Esophagus (tissue), 2 donors: Measurements from ENCODE around the gene OR6B3. TPM values are rescaled to one million over a fixed set of nuclear protein-coding genes. Genes with fewer than 3 reads are reported as not detected.

Experiments used
- H3K27ac ChIP-seq, 2 donors: one replicate each; pipeline ENCODE4 v1.5.1; 2013; ENCODE audit warnings: low read depth in 2 of 2, mild to moderate bottlenecking in 2 of 2, inconsistent platforms in 1 of 2, low read length in 1 of 2, moderate library complexity in 1 of 2
- H3K27me3 ChIP-seq, 2 donors: one replicate each; pipeline ENCODE4 v1.6.1; 2013; ENCODE audit warnings: low read length in 2 of 2, control low read depth in 1 of 2, mild to moderate bottlenecking in 1 of 2; ENCODE audit not compliant: insufficient read depth in 2 of 2, control insufficient read depth in 1 of 2
- H3K36me3 ChIP-seq, 2 donors: one replicate each; pipeline ENCODE4 v1.6.1; 2013; ENCODE audit warnings: low read length in 1 of 2; ENCODE audit not compliant: control insufficient read depth in 2 of 2, insufficient read depth in 2 of 2
- H3K4me1 ChIP-seq, 2 donors: one replicate each; pipeline ENCODE4 v1.6.1; 2013; ENCODE audit warnings: low read length in 1 of 2; ENCODE audit not compliant: control insufficient read depth in 2 of 2, insufficient read depth in 2 of 2
- H3K4me3 ChIP-seq, 2 donors: one replicate each; pipeline ENCODE4 v1.5.1; 2013; ENCODE audit warnings: low read length in 2 of 2, mild to moderate bottlenecking in 2 of 2, low read depth in 1 of 2, moderate library complexity in 1 of 2
- H3K9me3 ChIP-seq, 2 donors: one replicate each; pipeline ENCODE4 v1.6.1; 2013; ENCODE audit warnings: mild to moderate bottlenecking in 2 of 2, low read depth in 1 of 2, low read length in 1 of 2, moderate library complexity in 1 of 2; ENCODE audit not compliant: control insufficient read depth in 2 of 2, insufficient read depth in 1 of 2
- WGBS, 2 donors: extraction: QIAGEN DNeasy Blood & Tissue Kit; methylation state at CpG; one replicate each; pipeline ENCODE4 v1.1.7; 2013; 5-methylcytosine and 5-hydroxymethylcytosine counted together
- polyA plus RNA-seq, 2 donors: library from polyadenylated mRNA; stranded (reverse); fragments of 200-250 nt; gene quantifications; one replicate each; pipeline ENCODE4 v1.2.3, GENCODE V29; 2013
- donor health status: healthy with polysubstance abuse.
- donor health status: Bipolar disorder and iron deficiency.

Gene OR6B3
- polyA plus RNA-seq, 2 donors = not detected

DNA sequence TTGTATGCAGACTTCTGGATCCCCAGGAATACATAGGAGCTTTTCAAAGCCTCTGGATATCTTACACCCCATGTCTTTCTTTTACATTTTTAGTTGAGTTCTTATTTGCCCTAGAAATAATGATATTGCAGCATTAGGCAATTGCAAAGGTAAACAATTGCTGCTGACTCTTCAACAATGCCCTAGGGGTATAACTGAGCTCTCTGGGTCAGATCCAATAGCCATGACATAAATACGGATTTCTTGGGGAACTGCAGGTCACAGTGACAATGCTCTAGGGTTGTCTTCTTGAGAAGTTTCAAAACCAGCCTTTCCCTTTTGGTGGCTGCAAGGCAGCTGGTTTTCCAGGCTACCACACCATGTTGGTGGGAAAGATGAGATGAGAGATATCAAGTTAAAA, 16.5 kb upstream of the OR6B3 start:
- Histone ChIP-seq H3K27ac (no peak overlapping the region), H3K4me1 (no peaks in the 10 kb centered on the region), H3K27me3 (no peaks in the 10 kb centered on the region), H3K9me3 (no peaks in the 10 kb centered on the region), H3K36me3 (no peaks in the 10 kb centered on the region), H3K4me3 (no peak overlapping the region)
- WGBS, 2 donors = 41 to 52% methylated on average over 1 of the region's 1 CpG

DNA sequence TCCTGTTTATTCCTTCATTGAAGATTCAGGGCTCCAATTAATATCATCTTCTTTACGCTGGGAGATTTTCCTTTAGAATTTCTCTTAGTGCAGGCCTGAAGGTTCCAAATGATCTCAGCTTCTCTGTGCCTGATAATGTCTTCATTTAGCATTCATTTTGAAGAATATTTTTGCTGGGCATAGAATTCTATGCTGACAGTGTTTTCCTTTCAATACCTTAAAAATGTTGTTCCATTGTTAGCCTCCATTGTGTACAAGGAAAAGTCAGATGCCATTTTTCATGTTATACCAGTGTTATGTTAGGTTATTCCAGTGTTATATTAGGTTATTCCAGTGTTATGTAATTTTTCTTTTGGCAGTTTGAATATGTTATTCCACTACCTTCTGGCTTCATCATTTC, 14.9 kb upstream of the OR6B3 start:
- no peaks in the 10 kb centered on the region for H3K36me3 ChIP-seq
- no peak overlapping the region for H3K27ac ChIP-seq
- no peaks in the 10 kb centered on the region for H3K4me1 ChIP-seq
- H3K27me3 ChIP-seq = no peaks in the 10 kb centered on the region
- no peak overlapping the region for H3K4me3 ChIP-seq
- 93 to 98% methylated on average over 1 of the region's 1 CpG for WGBS, 2 donors
- H3K9me3 ChIP-seq = no peaks in the 10 kb centered on the region

DNA sequence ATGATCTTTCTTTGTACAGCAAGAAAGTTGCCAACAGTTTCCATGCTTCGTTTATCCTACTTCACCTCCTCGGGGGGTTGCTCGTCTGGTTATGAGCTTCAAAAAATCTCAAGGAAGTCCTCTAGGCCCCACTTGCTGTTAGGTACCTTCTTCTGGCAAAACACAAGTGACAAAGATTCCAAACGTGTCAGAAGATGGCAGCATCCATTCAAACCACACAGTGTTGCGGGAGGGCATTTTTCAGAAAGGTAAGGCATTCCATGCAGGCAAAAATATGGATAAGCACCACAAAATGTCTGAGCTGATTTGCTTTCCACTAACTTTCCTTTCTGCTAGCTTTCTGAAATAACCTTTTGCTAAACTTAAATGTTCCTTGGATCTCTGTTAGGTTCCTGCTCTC, 13.2 kb upstream of the OR6B3 start:
- H3K27ac ChIP-seq = no peak overlapping the region
- H3K4me1 ChIP-seq = no peaks in the 10 kb centered on the region
- H3K9me3 ChIP-seq = no peaks in the 10 kb centered on the region
- H3K27me3 ChIP-seq = no peaks in the 10 kb centered on the region
- WGBS, 2 donors = 59 to 63% methylated on average over 5 of the region's 5 CpGs
- no peak overlapping the region for H3K4me3 ChIP-seq
- no peaks in the 10 kb centered on the region for H3K36me3 ChIP-seq

DNA sequence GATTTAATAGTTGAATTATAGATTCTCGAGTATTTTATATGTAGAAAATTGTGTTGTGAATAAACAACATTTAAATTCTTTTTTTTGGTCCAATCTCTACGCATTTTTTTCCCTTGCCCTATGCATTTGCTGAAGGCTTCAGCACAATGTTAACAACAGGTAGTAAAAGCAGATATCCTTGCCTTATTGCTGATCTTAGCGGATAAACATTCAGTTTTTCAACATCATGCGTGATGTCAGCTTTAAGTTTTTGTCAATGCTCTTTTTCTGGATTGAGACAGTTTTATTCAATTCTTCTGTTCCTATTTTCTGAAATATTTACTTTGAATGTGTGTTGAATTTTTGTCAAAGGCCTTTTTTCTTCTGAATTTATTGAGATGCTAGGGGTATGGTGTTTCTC, 11.6 kb upstream of the OR6B3 start:
- Histone ChIP-seq H3K27me3 (no peaks in the 10 kb centered on the region), H3K36me3 (no peaks in the 10 kb centered on the region), H3K4me1 (no peaks in the 10 kb centered on the region), H3K9me3 (no peaks in the 10 kb centered on the region), H3K27ac (no peak overlapping the region), H3K4me3 (no peak overlapping the region)
- WGBS, 2 donors = 87 to 93% methylated on average over 4 of the region's 4 CpGs

DNA sequence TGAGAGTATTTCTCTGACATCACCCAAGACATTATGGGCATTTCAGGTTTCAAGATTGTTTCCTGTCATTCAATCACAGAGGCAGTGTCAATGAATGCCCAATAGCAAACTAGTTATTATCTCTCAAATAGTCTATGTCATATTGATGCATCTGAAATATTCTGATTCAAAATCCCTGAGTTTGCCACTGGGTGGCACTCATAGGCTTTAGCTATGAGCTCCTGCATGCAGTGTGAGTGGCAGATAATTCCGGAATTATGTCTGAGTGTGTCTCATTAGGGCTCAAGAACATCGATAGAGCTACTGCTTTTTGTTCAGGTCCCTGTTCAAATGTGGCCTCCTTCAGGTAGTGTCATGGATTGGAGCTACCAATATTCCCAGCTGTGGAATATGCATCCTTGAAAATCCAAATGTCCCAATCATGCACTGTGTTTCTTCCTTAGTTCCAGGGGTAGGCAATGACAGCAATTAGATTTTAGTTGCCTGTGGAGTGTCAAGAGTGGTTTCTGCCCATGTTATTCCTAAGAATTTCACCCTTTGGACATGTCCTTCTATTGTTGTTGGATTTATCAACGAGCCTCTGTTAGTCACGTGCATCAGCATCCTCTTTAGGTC, 7.8 kb upstream of the OR6B3 start:
- no peaks in the 10 kb centered on the region for H3K9me3 ChIP-seq
- H3K36me3 ChIP-seq = no peaks in the 10 kb centered on the region
- H3K4me3 ChIP-seq = no peak overlapping the region
- H3K27ac ChIP-seq = no peak overlapping the region
- no peaks in the 10 kb centered on the region for H3K4me1 ChIP-seq
- WGBS, 2 donors = 38 to 43% methylated on average over 4 of the region's 4 CpGs
- H3K27me3 ChIP-seq = peaks cover 0 to 1% of the 10 kb centered on the region in 2 donors

DNA sequence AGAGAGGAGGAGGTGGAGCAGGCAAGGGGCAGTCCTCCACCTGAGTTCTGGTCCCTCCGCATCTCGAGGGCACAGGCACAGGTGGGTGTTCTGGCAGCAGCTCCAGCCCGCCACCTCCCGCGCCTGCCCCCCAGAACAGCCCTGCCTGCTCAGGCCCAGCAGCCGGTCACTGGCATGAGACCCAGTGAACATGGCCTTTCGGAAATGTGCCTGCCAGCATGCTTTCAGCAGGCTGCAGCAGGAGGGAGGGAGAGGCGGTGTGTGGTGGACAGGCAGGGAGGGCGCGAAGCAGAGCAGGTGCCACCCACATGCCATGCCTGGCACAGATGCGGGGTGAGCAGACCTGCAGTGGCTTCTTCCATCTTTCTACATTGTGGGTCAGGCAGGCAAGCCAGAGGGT, 3.4 kb upstream of the OR6B3 start:
- Histone ChIP-seq H3K4me3 (no peak overlapping the region), H3K36me3 (no peaks in the 10 kb centered on the region)
- WGBS, 2 donors = 62 to 74% methylated on average over 11 of the region's 11 CpGs

DNA sequence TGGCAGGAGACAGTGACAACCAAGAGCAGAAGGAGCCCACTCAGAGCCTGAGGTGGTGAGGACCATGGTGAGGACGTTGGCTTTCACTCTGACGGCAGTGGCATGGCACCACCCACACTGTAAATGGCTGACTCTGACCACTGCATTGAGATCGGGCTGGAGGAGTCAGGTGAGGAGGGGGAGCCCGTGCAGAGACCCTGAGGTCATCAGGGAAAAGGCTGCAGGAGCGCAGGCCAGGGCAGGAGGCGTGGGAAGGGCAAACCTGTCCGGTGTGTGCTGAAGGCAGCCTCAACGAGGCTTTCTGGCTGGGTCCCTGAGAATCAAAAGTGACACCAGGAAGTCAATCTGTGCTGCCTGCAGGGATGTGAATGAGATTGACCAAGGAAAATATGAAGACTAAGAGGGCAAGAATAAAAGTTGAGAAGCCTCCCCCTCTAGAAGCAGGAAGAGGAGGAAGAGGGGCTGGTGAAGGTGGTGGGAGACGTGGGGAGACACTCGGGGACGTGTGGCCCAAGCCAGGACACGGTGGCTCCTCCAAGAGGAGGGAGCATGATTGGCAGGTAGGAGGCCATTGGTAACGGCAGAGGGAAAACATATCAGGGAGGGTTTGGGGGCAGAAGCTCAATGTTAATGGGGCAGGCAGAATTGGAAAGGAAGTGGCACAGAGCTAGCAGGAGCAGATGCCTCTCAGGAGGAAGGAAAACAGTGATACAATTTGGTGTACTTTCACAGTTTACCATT, 2.0 kb upstream of the OR6B3 start:
- peaks cover 0 to 3% of the 10 kb centered on the region in 2 donors for H3K27me3 ChIP-seq
- no peaks in the 10 kb centered on the region for H3K9me3 ChIP-seq
- 30 to 51% methylated on average over 13 of the region's 13 CpGs for WGBS, 2 donors
- H3K4me3 ChIP-seq = no peak overlapping the region
- no peaks in the 10 kb centered on the region for H3K4me1 ChIP-seq
- no peak overlapping the region for H3K27ac ChIP-seq
- H3K36me3 ChIP-seq = no peaks in the 10 kb centered on the region

More for the DNA sequence above, 3.4 kb upstream of the OR6B3 start:
- Histone ChIP-seq H3K27me3 (peaks cover 0 to 3% of the 10 kb centered on the region in 2 donors), H3K4me1 (no peaks in the 10 kb centered on the region), H3K27ac (no peak overlapping the region), H3K9me3 (no peaks in the 10 kb centered on the region)

DNA sequence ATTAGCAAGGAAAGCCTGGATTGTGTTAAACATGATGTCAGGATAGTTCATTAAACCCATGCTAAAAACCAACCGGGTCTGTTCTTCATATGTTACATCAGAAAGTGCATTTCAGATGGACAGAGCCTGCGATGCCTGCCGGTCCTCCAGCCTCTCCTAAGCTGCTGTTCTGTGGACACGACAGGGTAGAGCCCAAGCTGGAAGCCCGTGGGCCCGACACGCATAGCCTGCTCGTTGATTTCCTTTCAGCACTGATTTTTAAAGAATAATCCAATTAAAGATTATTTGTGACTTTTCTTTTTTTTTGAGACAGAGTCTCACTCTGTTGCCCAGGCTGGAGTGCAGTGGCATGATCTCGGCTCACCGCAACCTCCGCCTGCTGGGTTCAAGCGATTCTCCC, 797 bp downstream of the OR6B3 start:
- Histone ChIP-seq H3K27ac (no peak overlapping the region), H3K9me3 (no peaks in the 10 kb centered on the region), H3K4me1 (no peaks in the 10 kb centered on the region), H3K36me3 (no peaks in the 10 kb centered on the region), H3K4me3 (no peak overlapping the region), H3K27me3 (peaks cover 0 to 5% of the 10 kb centered on the region in 2 donors)
- WGBS, 2 donors = 83 to 84% methylated on average over 12 of the region's 12 CpGs

DNA sequence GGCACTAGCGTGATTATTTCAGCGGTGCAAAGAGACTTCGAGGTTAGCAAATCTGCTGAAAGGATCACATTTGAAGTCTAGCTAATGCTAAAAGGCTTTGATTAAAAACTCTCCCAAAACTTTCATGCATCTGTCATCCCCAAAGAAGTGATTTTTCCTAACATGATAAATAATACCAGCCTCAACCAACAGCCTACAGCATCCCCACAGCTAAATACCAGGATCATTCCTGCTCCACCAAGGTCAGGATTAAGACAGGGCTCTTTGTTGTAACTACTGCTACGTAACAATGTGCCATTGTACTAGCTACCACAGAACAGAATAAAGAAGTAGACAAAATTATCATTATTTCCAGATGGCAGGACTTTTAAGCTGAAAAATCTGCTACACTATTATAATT, 1.6 kb downstream of the OR6B3 start:
- H3K27ac ChIP-seq = no peak overlapping the region
- H3K9me3 ChIP-seq = no peaks in the 10 kb centered on the region
- H3K4me1 ChIP-seq = no peaks in the 10 kb centered on the region
- WGBS, 2 donors = 65 to 76% methylated on average over 4 of the region's 4 CpGs
- H3K36me3 ChIP-seq = no peaks in the 10 kb centered on the region
- H3K27me3 ChIP-seq = peaks cover 0 to 5% of the 10 kb centered on the region in 2 donors
- no peak overlapping the region for H3K4me3 ChIP-seq

DNA sequence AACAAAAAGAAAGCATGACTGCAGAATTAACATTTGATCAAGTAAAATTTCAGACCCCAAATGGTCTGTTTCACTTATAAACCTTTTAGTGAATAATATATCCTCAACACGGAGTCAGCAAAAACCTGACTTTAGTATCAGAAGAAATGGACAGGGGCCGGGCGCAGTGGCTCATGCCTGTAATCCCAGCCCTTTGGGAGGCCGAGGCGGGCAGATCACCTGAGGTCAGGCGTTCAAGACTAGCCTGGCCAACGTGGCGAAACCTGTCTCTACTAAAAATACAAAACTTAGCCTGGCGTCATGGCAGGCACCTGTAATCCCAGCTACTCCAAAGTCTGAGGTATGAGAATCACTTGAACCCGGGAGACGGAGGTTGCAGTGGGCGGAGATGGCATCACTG, 3.0 kb downstream of the OR6B3 start:
- no peaks in the 10 kb centered on the region for H3K36me3 ChIP-seq
- H3K27ac ChIP-seq = no peak overlapping the region
- H3K4me1 ChIP-seq = no peaks in the 10 kb centered on the region
- WGBS, 2 donors = 77 to 84% methylated on average over 12 of the region's 12 CpGs
- no peaks in the 10 kb centered on the region for H3K9me3 ChIP-seq
- H3K4me3 ChIP-seq = no peak overlapping the region
- peaks cover 0 to 2% of the 10 kb centered on the region in 2 donors for H3K27me3 ChIP-seq
